GM21717 (cell line): ENCODE measurements around the gene JPH3.

Experiments used
- ATAC-seq: cut with Tn5 transposase; IDR thresholded peaks from one replicate; pipeline ENCODE4 v1.9.1; 2021; ENCODE audit warnings: mild to moderate bottlenecking, moderate library complexity; ENCODE audit not compliant: unreplicated experiment

The JPH3 gene

DNA sequence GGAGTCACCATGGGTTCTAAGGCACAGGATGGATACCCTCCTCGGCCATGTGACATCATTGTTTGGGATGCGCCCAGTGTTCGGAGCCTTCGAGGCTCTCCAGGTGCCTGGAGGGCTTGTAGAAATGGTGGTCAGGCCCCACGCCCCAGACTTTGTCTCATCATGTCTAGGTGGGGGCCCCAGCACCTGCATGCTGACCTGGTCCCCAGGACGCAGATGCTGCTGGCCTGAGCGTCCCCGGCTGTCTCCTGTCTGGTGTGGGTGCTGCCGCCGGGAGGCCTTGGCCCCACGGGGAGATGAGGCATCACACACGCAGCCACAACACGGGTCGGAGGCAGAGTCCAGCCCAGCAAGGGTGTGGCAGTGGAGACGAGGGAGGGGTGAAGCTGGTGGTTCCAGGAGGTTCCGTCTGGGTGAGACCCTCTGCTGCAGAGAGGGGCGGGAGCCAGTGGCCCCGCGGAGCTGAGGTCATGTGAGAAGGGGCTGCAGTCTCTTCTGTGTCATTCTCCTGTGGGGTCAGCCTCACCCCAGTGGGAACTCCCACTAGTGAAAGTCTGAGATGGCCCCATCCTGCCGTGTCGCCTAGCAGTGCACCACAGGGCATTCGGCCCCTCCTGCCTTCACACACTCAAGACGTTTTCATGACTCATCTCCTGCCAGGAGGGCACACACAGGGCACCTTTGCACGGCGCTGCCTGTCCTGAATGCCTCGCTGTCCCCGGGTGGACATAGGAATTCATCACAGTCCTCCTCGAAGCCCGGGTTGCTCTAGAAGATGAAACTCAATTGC, 46.6 kb downstream of the JPH3 start:
- no peak for ATAC-seq

DNA sequence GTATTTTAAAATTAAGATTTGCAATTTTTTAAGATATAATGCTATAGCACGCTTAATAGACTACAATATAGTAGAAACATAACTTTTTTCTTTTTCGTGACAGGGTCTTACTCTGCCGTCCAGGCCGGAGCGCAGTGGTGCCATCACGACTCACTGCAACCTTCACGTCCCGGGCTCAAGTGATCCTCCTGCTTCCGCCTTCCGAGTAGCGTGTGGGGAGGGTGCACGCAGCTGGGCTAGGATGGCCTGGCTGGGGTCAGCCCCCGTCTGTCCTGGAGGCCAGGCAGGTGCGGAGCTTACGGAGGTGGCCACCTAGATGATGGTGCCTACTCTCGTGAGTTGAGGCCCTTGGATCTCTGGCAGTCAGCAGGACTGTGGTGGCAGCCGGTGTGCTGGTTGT, 50.1 kb downstream of the JPH3 start:
- no peak for ATAC-seq

DNA sequence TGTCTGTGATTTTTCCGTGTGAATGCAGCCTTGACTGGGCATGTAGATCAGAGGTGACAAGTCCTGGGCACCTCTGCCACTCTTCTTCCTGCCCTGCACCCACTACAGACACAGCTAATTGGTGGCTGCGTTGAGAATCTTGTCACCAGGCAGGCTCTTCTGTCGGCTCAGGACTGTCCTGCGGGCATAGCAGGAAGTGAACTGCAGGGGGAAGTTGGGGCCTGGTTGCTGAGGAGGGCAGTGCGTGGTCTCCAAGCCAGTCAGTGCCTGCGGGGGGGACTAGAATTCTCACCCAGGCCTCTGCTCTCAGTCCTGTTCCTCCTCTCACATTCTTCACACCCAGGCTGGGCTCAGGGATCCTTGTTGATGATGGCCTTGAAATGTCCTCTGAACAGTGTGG, 50.5 kb downstream of the JPH3 start:
- no peak for ATAC-seq

DNA sequence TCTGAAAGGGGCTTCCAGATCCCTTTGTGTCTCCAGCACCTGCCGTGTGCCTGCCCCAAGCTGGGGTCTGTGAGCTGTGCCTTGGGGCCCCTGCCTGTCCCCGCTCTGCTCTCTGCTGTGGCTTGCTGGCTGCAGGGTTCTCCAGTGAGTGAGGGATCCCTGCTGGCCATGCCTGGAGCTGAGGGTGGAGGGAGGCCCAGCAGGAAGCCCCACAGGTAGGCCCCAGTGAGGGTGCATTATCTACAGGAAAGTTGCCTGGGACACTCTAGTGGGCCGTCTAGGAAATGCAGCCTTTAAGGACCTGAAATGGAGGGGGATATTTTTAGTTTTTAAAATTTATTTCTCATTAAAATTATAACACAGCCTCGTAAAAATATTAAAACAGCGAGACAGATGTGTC, 50.9 kb downstream of the JPH3 start:
- ATAC-seq, result no peak

DNA sequence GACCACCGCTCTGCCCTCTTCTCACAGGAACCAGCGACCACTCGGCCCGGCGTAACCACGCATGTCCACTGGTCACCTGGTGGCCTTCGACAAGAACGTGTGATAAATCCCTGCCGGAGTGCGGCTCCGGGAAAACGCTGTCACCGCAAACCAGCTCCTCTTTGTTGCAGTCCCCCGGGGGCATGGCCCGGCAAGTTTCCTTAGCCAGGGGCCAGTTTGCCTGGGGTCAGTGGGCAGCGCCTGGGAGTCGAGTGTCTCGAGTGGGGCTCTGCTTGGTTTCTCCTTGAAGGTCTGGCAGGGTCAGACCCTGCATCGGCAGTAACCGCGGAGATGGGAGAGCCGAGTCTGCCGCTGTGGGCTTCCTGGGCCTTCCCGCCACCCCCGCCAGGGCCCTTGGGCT, 52.5 kb downstream of the JPH3 start:
- ATAC-seq, result no peak

DNA sequence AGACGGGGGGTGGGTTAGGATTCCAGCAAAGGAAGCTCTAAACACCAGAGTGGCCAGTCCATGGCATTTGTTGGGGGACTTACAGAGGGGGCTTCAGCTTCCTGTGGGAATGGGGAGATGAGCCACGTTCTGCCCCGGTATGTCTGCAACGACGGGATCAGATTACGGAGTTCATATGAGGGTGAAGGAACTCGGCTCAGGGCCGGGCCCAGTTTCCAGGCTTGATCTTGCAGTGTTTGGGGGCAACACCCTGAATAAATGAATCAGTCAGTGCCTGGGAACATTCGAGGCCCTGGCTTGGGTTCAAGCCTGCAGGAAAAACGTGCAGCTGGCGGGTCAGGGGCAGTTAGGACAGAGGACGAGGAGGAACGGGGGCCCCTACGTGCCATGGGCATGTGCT, 54.0 kb downstream of the JPH3 start:
- ATAC-seq, result no peak

DNA sequence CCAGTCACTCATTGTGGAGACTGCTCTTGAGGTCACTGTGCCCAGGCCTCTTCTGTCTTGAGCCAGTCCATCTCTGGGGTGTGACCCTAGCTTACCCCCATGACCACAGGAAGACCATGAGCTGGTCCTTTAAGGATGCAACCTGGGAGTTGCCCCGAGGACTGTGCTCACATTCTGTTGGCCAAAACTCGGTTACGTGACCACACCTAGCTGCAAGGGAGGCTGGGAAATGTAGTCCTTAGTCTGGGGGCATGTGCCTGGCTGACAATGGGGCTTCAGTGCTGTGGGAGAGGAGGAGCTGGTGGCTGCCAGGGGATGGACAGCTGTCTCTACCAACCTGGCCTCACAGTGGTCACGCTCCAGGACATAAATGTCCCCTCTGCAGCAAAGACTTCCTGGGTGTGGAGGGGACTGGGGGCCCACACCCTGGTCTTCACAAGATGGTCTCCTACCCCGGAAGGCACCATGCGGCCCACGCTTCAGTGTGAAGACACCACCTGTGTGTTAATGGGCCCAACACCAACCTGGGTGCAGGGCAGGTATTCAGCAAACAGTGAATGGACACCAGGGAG, 55.4 kb downstream of the JPH3 start:
- no peak for ATAC-seq

DNA sequence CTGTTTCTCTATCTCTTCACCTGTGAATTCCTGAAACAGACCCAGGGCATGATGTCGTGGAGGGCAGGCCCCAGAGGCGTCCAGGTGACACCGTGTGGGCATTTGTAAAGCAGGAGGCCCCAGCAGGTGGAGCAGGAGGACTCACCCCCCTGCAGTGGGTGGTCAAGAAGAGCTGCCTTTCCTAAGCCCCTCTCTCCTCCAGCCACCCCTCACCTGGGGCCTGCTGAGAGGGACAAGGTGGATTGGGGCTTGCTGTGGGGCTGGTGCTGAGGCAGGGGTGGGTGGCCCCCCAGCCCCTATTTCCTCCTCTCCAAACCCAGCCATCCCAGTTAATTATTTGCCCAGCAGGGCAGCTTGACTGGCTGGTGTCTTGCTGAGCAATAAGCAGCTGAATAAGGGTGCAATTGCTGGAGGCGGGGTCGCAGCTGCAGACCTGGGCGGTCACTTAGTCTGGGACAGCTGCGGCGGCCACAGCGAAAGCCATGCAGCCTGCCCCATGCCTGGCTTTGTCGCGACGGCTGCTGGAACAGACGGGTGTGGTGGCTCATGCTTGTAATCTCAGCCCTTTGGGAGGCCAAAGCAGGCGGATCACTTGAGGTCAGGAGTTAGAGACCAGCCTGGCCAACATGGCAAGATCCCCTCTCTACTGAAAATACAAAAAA, 56.4 kb downstream of the JPH3 start:
- ATAC-seq, result no peak

DNA sequence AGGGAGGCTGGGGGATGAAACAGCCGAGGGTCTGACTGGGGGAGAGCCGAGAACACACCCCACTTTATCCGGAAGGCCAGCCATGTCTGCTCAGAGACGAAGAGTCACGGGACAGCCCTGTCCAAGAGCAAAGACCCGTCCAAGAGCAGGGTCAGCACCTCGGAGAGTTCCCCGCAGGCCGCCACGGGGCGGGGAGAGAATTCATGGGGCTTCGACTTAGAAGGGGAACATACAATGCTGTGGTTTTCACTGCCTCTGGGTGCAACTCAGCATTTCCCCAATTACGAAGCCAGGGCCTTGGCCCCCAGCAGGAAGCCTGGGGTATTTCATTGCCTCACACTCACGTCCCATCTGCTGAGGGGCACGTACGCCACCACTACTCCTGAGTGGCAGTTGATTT, 59.3 kb downstream of the JPH3 start:
- ATAC-seq, result no peak

DNA sequence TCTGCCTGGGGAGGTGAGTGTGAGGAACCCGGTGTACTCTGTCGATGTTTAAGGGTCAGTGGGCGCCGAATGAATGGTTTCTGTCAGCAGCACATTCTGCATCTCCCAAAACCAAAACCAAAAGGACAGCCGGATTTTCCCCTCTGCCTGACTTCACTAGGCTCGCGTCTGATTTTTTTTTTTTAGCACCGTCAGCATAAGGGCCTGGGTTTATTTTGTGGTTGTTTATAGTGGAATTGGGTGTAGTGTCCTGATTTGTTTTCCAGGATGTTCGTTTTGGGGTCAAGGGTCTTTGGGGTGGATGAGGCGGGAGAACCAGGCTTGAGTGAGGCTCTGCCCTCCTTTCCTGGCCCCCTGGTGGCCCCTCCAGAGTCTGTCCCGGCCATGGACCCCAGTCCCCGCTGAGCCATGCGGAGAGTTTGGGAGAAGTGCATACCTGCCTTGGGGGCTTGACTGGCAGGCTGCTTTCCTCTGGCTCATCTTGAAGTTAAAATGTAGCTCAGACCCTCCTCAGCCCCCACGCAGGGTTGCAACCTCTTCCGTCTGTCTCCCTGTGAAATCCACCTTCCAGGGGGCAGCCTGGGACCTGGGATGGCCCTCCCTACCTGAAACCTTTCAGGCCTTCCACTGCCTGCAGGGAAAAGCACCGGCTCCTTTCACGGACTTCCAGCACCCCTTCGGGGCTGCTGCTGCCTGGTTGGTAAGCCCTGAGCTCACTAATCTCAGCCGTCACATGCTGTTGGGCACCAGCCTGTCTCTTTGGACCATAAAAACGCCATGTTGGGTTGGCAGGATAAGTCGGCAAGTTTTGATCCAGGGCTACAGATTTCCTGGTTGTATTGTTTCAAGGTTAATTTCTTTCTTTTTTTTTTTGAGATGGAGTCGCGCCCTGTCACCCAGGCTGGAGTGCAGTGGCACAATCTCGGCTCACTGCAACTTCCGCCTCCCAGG, 60.2 kb downstream of the JPH3 start:
- no peak for ATAC-seq

DNA sequence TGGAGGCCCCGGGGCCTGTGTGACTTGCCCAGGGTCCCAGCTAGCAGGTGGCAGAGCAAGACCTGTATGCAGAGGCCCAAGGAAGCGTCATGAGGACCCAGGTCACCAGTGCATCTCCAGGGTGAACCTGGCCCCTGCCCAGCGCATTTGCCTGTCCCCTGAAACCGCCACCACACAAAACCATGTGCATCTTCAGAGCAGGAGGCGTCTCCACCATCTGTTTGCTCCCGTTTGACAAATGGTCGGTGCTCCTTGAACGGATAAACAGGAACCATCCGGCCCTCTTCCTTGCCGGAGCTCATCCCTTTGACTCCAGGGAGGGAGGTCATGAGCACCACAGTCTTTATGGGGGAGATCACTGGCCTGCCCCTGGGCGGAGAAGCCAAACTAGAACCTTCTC, 62.5 kb downstream of the JPH3 start:
- ATAC-seq, result no peak

DNA sequence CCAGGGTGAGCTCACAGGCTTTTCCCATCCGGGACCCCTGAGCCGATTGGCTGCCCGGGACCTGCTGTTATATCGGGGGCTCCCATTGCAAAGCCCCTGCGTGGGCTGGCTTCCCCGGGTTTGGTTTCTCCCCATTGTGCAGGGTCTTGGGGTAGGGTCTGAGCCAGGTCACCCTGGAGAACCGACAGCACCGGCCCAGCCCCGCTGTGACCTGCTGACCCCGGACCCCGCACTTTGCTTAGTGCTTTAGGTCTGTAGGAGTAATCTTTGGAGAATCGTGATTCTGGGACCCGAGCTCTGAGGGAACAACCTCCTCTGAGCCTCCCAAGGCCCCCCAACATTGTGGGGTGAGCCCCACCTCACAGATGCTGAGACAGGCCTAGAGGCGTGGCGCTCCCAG, 62.9 kb downstream of the JPH3 start:
- ATAC-seq, result no peak

DNA sequence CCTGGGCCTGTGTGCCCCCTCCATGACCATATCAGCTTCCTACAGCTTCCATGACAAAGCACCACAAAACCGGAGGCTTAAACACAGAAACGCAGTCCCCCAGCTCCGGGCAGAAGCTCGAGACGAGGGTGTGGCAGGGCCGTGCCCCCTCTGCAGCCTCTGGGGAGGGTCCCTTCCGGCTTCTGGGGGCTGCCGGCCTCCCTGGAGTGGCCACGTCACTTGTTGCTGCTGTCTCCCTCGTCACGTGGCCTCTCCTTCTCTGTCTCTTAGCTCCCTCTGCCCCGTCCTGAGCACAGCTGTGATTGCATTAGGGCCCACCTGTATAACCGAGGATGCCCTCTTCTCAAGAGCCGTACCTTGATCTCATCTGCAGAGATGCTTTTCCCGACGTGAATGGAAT, 64.6 kb downstream of the JPH3 start:
- no peak for ATAC-seq

DNA sequence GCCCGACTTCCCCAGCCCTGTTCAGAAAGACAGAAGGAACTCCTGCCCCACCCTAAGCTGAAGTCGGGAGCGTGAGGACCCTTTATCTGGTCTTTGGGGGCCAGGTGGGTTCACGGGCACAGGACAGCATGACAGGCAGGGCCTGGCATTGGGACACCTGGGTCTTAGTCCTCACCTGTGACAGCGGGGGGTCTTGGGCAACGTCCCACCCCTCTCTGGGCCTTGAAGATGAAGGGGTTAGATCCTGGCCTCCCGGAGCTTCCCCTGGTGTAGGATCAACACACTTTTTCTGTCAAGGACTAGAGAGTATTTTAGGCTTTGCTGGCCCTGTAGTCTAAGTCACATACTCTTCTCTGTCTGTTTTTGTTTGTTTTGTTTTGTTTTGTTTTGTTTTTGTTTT, 65.1 kb downstream of the JPH3 start:
- no peak for ATAC-seq

DNA sequence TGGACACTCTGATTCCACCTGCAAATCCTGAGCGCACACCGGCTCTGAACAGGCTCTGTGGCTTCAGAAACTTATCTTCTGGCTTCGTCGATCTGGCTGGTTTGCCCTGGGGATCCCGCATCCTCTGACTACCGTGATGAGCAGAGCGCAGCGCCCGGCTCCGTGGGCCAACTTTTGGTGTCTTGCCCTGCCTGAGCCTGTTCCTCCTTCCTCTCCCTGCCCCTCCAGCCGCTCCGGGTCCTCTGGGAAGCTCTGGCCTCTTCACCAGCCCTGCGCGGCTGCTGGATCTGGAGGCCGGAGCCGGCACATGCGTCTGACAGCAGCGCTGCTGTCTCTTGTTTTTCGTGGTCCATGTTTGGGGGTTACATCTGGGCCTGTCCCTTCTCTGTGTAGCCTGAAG, 65.6 kb downstream of the JPH3 start:
- no peak for ATAC-seq

DNA sequence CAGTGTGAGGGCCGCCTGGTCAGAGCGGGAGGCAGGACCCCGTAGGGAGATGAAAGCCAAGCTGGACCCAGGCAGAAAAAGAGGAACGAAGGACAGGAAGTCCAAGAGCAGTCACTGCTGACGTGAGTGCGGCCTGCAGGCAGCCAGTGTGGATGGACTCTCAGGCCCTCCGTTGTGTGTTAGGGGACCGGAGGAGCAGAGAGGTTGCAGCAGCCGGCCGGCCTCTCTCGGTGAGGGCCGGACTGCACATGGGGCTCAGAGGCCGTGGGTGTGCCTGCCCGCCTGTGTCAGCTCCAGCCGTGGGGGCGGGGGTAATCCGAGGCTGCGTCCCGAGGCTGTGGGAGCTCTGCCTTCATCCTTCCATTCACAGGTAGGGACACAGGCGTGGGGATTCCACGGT, 67.4 kb downstream of the JPH3 start:
- no peak for ATAC-seq

DNA sequence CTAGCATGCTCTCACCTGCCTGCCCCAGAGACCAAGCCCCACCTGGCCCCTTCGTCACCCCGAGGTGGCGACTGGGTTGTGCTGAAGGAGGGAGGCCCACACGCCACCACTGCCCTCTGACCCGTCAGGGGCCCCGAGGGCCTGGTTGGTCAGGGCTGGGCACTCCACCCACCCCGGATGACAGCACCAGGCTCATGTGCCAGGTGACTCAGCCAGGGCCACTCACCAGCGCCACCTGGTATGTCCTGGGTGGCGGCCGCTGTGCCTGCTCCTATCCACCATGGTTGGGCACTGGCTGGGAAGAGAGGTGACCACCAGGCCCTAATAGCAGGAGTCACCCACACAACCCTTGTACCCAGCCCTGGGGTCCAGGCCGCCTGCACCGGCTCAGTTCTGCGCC, 68.9 kb downstream of the JPH3 start:
- no peak for ATAC-seq

DNA sequence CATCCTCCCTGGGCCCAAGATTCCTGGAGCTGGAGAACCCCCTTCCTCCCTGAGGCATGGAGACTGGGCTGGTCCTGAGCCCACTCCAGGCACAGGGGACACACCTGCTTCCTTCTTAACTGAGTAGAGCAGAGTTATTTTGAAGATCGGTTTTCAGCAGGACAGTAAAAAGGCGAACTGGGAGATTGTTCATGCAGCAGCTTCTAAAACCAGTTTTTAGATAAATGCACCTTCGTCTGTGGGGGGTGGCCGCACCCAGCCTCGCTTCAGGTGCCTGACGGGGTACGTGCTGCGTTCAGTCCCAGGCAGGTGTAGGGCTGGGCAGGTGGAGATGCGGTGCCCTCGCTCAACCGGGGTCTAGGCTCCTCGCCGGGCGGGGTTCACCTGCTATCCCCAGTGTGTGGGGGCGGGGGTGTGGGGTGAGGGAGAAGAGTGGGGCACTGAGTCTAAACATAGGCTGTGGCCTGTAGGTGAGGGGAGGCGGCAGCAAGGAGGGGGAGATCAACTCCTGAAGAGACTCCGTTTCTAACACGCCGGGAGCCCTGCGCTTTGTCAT, 69.5 kb downstream of the JPH3 start:
- ATAC-seq, result no peak

DNA sequence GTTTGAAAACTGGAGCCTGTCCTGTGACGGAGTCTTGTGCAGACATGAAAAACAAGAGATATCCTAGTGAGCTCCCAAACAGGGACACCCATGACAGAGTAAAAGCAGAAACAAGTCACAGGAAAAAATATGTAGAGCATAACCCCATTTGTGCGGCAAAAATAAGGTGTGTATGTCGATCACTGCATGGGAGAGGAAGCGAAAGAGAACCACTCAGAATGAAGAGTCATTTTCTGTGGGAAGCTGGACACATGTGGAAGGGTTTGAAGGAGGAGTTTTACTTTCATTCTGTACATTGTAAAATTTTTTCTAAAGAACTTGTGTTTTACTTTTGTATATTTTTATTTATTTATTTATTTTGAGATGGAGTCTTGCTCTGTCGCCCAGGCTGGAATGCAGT, 72.1 kb downstream of the JPH3 start:
- ATAC-seq, result no peak

DNA sequence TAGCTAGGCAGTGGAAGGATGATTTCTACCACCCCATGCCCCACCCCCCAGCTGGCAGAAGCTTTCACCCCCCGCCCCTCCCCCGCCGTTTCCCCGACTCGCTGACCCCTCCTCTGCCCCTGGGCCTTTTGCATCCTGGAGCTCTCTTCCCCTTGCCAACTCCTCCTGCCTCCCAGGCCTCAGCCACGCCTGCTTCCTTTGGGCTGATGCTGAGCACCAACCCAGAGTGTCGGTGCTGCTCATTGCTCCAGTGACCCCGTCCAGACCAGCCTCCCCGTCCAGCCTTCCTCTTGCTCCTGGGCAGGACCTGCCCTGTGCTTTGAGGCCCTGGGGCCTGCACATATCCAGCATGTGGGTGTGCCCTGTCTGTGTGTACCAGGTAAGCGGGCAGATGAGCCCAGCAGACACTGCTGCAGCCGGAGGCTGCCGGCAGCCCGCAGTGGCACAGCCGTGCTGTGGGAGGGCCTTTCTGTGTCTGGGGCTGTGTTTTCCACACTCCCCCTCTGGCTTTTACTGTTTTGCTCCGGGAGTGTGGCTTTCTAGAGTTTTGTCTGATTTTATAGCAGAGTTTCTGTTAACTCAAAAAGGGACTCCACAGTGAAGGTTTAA, 72.9 kb downstream of the JPH3 start:
- ATAC-seq, result no peak

DNA sequence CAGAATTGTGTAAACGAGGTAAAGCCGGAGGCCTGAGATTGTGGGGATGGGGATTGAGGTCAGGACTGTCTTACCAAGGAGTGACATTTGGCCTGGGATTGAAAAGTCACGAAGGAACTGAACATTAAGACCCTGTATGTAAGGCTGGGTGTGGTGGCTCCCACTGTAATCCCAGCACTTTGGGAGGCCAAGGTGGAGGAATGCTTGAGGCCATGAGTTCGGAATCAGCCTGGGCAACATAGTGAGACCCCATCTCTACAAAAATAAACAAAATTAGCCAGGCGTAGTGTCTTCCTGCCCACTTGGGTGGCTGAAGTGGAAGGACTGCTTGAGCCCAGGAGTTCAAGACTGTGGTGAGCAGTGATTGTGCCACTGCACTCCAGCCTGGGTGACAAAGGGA, 75.5 kb downstream of the JPH3 start:
- ATAC-seq, result no peak
